Naive thymus-derived CD4-positive, alpha-beta T cell (primary cell): ENCODE results near the gene RNF144B. TPM values are rescaled to one million over a fixed set of nuclear protein-coding genes. Genes with fewer than 3 reads are reported as not detected.

ENCODE experiments used
- ATAC-seq: fragments of 150-1000 bp; cut with Tn5 transposase; 2 replicates; pipeline ENCODE4 v1.10.0; 2021; ENCODE audit warnings: mild to moderate bottlenecking, moderate library complexity
- CTCF ChIA-PET: fragments of 350-600 bp; sonication (Branson Sonifier 250); formaldehyde crosslinking; loops from one replicate; lab custom pipeline; 2021; ENCODE audit warnings: antibody characterized with exemption; lab: Charles Lee
- POLR2A ChIA-PET: fragments of 350-600 bp; sonication (Branson Sonifier 250); formaldehyde crosslinking; loops from one replicate; lab custom pipeline; 2021; ENCODE audit warnings: antibody characterized with exemption, inconsistent platforms; lab: Charles Lee
- DNase-seq, 9 donors: peaks; one replicate each; pipeline versions ENCODE4 v3.0.0 to v3.0.0-alpha.2; 2020 to 2022; ENCODE audit warnings: mixed read lengths in 1 of 9
- H3K27ac ChIP-seq: one replicate; pipeline ENCODE4 v1.7.0; 2013; ENCODE audit warnings: mild to moderate bottlenecking, low read depth, low read length, moderate library complexity
- H3K27me3 ChIP-seq, 2 donors: one replicate each; pipeline ENCODE4 v1.7.0; 2013; ENCODE audit warnings: low read length in 2 of 2, mild to moderate bottlenecking in 2 of 2, moderate library complexity in 2 of 2; ENCODE audit not compliant: control insufficient read depth in 2 of 2, insufficient read depth in 2 of 2
- H3K36me3 ChIP-seq, 3 experiments: 1 replicate in 2 of 3; 2 replicates in 1 of 3; pipeline ENCODE4 v1.7.0; 2013; ENCODE audit warnings: low read length in 3 of 3, mild to moderate bottlenecking in 3 of 3, moderate library complexity in 1 of 3; ENCODE audit not compliant: insufficient read depth in 3 of 3, control insufficient read depth in 2 of 3
- H3K4me1 ChIP-seq, 2 donors: one replicate each; pipeline ENCODE4 v1.7.0; 2013; ENCODE audit warnings: low read length in 2 of 2, mild to moderate bottlenecking in 2 of 2, moderate library complexity in 1 of 2; ENCODE audit not compliant: control insufficient read depth in 2 of 2, insufficient read depth in 2 of 2
- H3K4me3 ChIP-seq: 2 replicates; pipeline ENCODE4 v1.7.0; 2013; ENCODE audit warnings: mild to moderate bottlenecking, low read length
- H3K9me3 ChIP-seq, 3 experiments: 1 replicate in 2 of 3; 2 replicates in 1 of 3; pipeline ENCODE4 v1.7.0; 2013; ENCODE audit warnings: low read length in 3 of 3; ENCODE audit not compliant: control insufficient read depth in 2 of 3
- H3K27ac Mint-ChIP-seq, 9 donors: one replicate each; pipeline ENCODE4 v1.8.0; 2020 to 2022; ENCODE audit warnings: mixed read lengths in 9 of 9, mild to moderate bottlenecking in 8 of 9, moderate library complexity in 5 of 9, inconsistent platforms in 2 of 9
- H3K27me3 Mint-ChIP-seq, 5 donors: one replicate each; pipeline ENCODE4 v1.8.0; 2021 to 2022; ENCODE audit warnings: mixed read lengths in 5 of 5, mild to moderate bottlenecking in 1 of 5
- H3K36me3 Mint-ChIP-seq, 5 donors: one replicate each; pipeline ENCODE4 v1.8.0; 2020 to 2022; ENCODE audit warnings: mixed read lengths in 5 of 5, mild to moderate bottlenecking in 3 of 5, inconsistent platforms in 1 of 5
- H3K4me1 Mint-ChIP-seq, 7 donors: one replicate each; pipeline ENCODE4 v1.8.0; 2020 to 2022; ENCODE audit warnings: mixed read lengths in 7 of 7, mild to moderate bottlenecking in 3 of 7, inconsistent platforms in 1 of 7
- H3K4me3 Mint-ChIP-seq, 10 donors: one replicate each; pipeline ENCODE4 v1.8.0; 2020 to 2022; ENCODE audit warnings: mild to moderate bottlenecking in 10 of 10, mixed read lengths in 10 of 10, moderate library complexity in 6 of 10, inconsistent platforms in 2 of 10
- H3K9me3 Mint-ChIP-seq, 11 donors: one replicate each; pipeline ENCODE4 v1.8.0; 2020 to 2022; ENCODE audit warnings: mixed read lengths in 11 of 11, mild to moderate bottlenecking in 4 of 11, inconsistent platforms in 1 of 11, moderate library complexity in 1 of 11
- intact Hi-C, 2 donors: fragments of 100-400 bp; cut with micrococcal nuclease; formaldehyde crosslinking; loops; one replicate each; pipeline ENCODE4 v1.15.1; 2023
- polyA plus RNA-seq, 2 donors: library from polyadenylated mRNA; unstranded; fragments of 300-500 nt; fragmentation: Illumina TruSeq; gene quantifications; one replicate each; pipeline ENCODE4 v1.2.3, GENCODE V29; 2021
- total RNA-seq, 6 experiments: library from RNA in 5 of 6; stranded (reverse) in 5 of 6; gene quantifications; 1 replicate in 5 of 6; 2 replicates in 1 of 6; pipeline ENCODE4 v1.2.3 and lab custom pipeline; 2021 to 2026

RNF144B gene
- total and polyA plus RNA-seq, 7 experiments from 2014 or later: 1.5 to 23.5 (median 7.1) TPM

DNA sequence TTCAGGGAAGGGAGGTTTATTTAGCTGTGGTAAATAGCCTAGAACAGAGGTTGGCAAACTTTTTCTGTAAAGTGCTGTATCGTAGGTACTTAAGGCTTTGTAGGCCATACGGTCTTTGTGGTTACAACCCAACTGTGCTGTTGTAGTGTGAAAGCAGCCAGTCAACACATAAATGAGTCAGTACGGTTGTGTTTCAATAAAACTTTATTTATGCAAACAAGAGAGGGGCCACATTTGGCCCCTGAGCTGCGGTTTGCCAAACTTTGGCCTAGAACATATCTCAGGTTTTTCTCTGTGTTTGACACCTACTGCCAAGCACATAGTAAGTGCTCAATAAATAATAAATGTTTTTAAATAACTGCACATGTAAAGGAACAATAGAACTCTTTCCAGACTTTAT is 102.2 kb downstream of the RNF144B start:
- DNase-seq: no peak
- Histone ChIP-seq H3K27ac (no peak overlapping the region), H3K4me1 (no peaks in the 10 kb centered on the region), H3K4me3 (no peak overlapping the region), H3K9me3 (no peaks in the 10 kb centered on the region), H3K27me3 (no peaks in the 10 kb centered on the region), H3K36me3 (no peaks in the 10 kb centered on the region)
- H3K27ac Mint-ChIP-seq: no peak overlapping the region
- POLR2A ChIA-PET: no interaction called here
- no peak for ATAC-seq
- CTCF ChIA-PET: no interaction called here
- intact Hi-C loops: no loop called here
- H3K9me3 Mint-ChIP-seq: no peaks in the 10 kb centered on the region
- H3K4me3 Mint-ChIP-seq: no peak overlapping the region
- peaks cover 0 to 10% (median 0%) of the 10 kb centered on the region in 7 donors for H3K4me1 Mint-ChIP-seq
- no peaks in the 10 kb centered on the region for H3K36me3 Mint-ChIP-seq
- H3K27me3 Mint-ChIP-seq: peaks cover 0 to 16% (median 6%) of the 10 kb centered on the region in 5 donors

- ChIA-PET POLR2A (no interaction called here), CTCF (interaction anchor here (0.9 kb wide), 1 partner anchor 97 kb away, joined by 4 read pairs; no protein-coding TSS in a partner anchor)
- no peak overlapping the region for H3K4me3 Mint-ChIP-seq
- peaks cover 0 to 13% (median 0%) of the 10 kb centered on the region in 5 donors for H3K27me3 Mint-ChIP-seq
- no peak overlapping the region for H3K27ac ChIP-seq
- H3K36me3 ChIP-seq: no peaks in the 10 kb centered on the region
- no peaks in the 10 kb centered on the region for H3K27me3 ChIP-seq
- H3K27ac Mint-ChIP-seq: no peak overlapping the region
- no peaks in the 10 kb centered on the region for H3K4me1 ChIP-seq
- DNase-seq (no peak), ATAC-seq (no peak)
- no peaks in the 10 kb centered on the region for H3K4me1 Mint-ChIP-seq
- no peak overlapping the region for H3K4me3 ChIP-seq
- intact Hi-C loops: no loop called here
- no peaks in the 10 kb centered on the region for H3K9me3 ChIP-seq
- no peaks in the 10 kb centered on the region for H3K36me3 Mint-ChIP-seq
- H3K9me3 Mint-ChIP-seq: no peaks in the 10 kb centered on the region
These were observed 104.3 kb downstream of the RNF144B start for GRCh38 chr6:18491308-18492045.

GRCh38 chr6:18492972-18493371 is 105.8 kb downstream of the RNF144B start:
- no peaks in the 10 kb centered on the region for H3K4me1 ChIP-seq
- ChIA-PET CTCF (no interaction called here), POLR2A (no interaction called here)
- DNase-seq (no peak), ATAC-seq (no peak)
- Mint-ChIP-seq H3K27me3 (peaks cover 0 to 10% (median 0%) of the 10 kb centered on the region in 5 donors), H3K4me1 (no peaks in the 10 kb centered on the region), H3K9me3 (no peaks in the 10 kb centered on the region), H3K4me3 (no peak overlapping the region), H3K36me3 (no peaks in the 10 kb centered on the region), H3K27ac (no peak overlapping the region)
- H3K9me3 ChIP-seq: no peaks in the 10 kb centered on the region
- H3K4me3 ChIP-seq: no peak overlapping the region
- no peak overlapping the region for H3K27ac ChIP-seq
- no peaks in the 10 kb centered on the region for H3K27me3 ChIP-seq
- no peaks in the 10 kb centered on the region for H3K36me3 ChIP-seq
- intact Hi-C loops: no loop called here

DNA sequence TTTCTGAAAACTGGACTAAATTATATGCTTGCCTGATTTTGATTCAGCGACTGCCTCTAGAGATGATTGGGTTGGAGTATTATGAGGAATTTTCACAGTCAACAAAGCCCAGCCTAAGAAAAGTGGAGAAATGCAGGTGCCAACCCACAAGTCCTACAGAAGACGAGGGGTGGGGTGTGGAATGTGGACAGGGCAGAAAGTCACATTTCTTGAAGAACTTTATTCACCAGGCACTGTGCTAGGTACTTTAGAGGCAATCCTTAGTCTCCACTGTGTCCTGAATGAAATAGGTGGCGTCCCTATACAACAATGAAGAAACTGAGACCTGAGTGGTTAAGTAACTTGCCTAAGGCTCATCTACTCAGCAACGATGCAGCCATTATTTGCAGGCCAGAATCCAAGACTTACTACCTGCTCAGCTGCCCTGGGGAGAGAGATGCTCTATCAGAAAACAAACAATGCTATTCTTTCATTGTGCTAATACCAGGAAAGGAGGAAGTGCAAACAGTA is 106.3 kb downstream of the RNF144B start:
- ChIA-PET CTCF (no interaction called here), POLR2A (no interaction called here)
- no peak overlapping the region for H3K4me3 Mint-ChIP-seq
- ATAC-seq: no peak
- no peak overlapping the region for H3K4me3 ChIP-seq
- no peaks in the 10 kb centered on the region for H3K9me3 Mint-ChIP-seq
- H3K27me3 Mint-ChIP-seq: peaks cover 0 to 9% (median 0%) of the 10 kb centered on the region in 5 donors
- no peaks in the 10 kb centered on the region for H3K36me3 ChIP-seq
- no peaks in the 10 kb centered on the region for H3K27me3 ChIP-seq
- H3K27ac ChIP-seq: no peak overlapping the region
- intact Hi-C loops: no loop called here
- no peaks in the 10 kb centered on the region for H3K9me3 ChIP-seq
- no peaks in the 10 kb centered on the region for H3K36me3 Mint-ChIP-seq
- DNase-seq: no peak
- H3K27ac Mint-ChIP-seq: no peak overlapping the region
- no peaks in the 10 kb centered on the region for H3K4me1 Mint-ChIP-seq
- H3K4me1 ChIP-seq: no peaks in the 10 kb centered on the region

GRCh38 chr6:18493925-18494324 is 106.8 kb downstream of the RNF144B start:
- H3K4me3 Mint-ChIP-seq: no peak overlapping the region
- ChIA-PET CTCF (interaction anchor here (1.6 to 1.7 kb wide), 2 partner anchors 9 to 15 kb away, joined by 3 to 5 read pairs; no protein-coding TSS in a partner anchor), POLR2A (no interaction called here)
- no peaks in the 10 kb centered on the region for H3K36me3 Mint-ChIP-seq
- Histone ChIP-seq H3K27me3 (no peaks in the 10 kb centered on the region), H3K36me3 (no peaks in the 10 kb centered on the region), H3K27ac (no peak overlapping the region), H3K4me3 (no peak overlapping the region), H3K4me1 (no peaks in the 10 kb centered on the region), H3K9me3 (no peaks in the 10 kb centered on the region)
- no peaks in the 10 kb centered on the region for H3K4me1 Mint-ChIP-seq
- DNase-seq (no peak), ATAC-seq (no peak)
- no peak overlapping the region for H3K27ac Mint-ChIP-seq
- no peaks in the 10 kb centered on the region for H3K9me3 Mint-ChIP-seq
- intact Hi-C loops: no loop called here
- peaks cover 0 to 9% (median 0%) of the 10 kb centered on the region in 5 donors for H3K27me3 Mint-ChIP-seq

- H3K36me3 Mint-ChIP-seq: no peaks in the 10 kb centered on the region
- no peaks in the 10 kb centered on the region for H3K36me3 ChIP-seq
- intact Hi-C loops: no loop called here
- no peak overlapping the region for H3K4me3 Mint-ChIP-seq
- H3K4me1 Mint-ChIP-seq: no peaks in the 10 kb centered on the region
- DNase-seq: no peak
- no peak overlapping the region for H3K4me3 ChIP-seq
- H3K27me3 Mint-ChIP-seq: peaks cover 0 to 9% (median 4%) of the 10 kb centered on the region in 5 donors
- no peak for ATAC-seq
- H3K27ac Mint-ChIP-seq: no peak overlapping the region
- H3K27me3 ChIP-seq: no peaks in the 10 kb centered on the region
- CTCF ChIA-PET: interaction anchor here (1.6 to 1.7 kb wide), 2 partner anchors 8 to 13 kb away, joined by 3 to 5 read pairs; no protein-coding TSS in a partner anchor
- H3K9me3 Mint-ChIP-seq: no peaks in the 10 kb centered on the region
- no peaks in the 10 kb centered on the region for H3K9me3 ChIP-seq
- H3K4me1 ChIP-seq: no peaks in the 10 kb centered on the region
- POLR2A ChIA-PET: no interaction called here
- H3K27ac ChIP-seq: no peak overlapping the region
These were observed 108.1 kb downstream of the RNF144B start for GRCh38 chr6:18495236-18495635.

GRCh38 chr6:18496462-18496861 is 109.3 kb downstream of the RNF144B start:
- Mint-ChIP-seq H3K4me1 (peaks cover 0 to under 1% (median 0%) of the 10 kb centered on the region in 7 donors), H3K4me3 (no peak overlapping the region), H3K9me3 (no peaks in the 10 kb centered on the region), H3K36me3 (no peaks in the 10 kb centered on the region), H3K27me3 (peaks cover 0 to 9% (median 0%) of the 10 kb centered on the region in 5 donors), H3K27ac (no peak overlapping the region)
- H3K27me3 ChIP-seq: no peaks in the 10 kb centered on the region
- ChIA-PET POLR2A (no interaction called here), CTCF (no interaction called here)
- no peaks in the 10 kb centered on the region for H3K4me1 ChIP-seq
- H3K36me3 ChIP-seq: no peaks in the 10 kb centered on the region
- ATAC-seq: no peak
- DNase-seq: no peak
- no peak overlapping the region for H3K27ac ChIP-seq
- intact Hi-C loops: no loop called here
- no peaks in the 10 kb centered on the region for H3K9me3 ChIP-seq
- H3K4me3 ChIP-seq: no peak overlapping the region
